ENCODE results near the gene FXYD6.

Gene FXYD6

DNA sequence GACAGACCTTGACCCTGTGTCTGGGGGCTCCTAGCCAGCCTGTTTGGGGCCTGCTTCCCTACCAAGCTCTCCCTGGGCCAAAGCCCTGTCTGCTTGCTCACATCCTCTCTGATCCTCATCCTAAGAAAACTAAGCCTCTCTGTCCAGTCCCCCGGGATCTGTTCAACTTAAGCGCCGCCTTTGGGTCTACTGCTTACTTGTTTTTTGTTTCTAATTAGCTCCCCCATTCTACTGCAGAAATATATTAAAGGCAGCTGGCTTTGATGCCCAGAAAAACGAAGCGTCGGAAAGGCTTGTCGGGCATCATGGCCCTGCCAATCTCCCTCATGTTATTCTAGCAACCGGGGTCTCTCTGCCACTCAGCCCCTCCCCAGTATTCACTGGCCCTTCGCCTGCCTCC lies 82.9 kb downstream of the FXYD6 start:
- H3K9ac ChIP-seq, result no peak overlapping the region

DNA sequence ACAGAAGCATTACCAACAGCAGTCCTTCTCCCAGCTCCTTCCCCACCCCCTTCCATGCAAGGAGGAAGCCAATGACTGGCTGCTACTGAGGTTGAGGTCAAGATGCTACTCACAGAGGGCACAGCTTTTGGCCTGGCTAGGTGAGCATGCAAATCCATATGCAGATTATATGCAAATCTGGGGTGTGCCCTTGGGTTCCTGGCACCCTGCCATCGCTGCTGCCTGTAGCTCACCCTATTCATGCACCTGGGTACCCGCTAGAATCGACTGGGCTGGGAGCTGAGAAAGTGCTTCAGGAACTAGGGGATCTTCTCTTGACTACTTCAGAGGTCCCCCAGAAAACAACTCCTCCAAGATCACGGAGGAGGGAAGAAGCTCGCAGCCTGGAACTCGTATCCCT lies 83.5 kb downstream of the FXYD6 start:
- TF ChIP-seq, protein P1, sequence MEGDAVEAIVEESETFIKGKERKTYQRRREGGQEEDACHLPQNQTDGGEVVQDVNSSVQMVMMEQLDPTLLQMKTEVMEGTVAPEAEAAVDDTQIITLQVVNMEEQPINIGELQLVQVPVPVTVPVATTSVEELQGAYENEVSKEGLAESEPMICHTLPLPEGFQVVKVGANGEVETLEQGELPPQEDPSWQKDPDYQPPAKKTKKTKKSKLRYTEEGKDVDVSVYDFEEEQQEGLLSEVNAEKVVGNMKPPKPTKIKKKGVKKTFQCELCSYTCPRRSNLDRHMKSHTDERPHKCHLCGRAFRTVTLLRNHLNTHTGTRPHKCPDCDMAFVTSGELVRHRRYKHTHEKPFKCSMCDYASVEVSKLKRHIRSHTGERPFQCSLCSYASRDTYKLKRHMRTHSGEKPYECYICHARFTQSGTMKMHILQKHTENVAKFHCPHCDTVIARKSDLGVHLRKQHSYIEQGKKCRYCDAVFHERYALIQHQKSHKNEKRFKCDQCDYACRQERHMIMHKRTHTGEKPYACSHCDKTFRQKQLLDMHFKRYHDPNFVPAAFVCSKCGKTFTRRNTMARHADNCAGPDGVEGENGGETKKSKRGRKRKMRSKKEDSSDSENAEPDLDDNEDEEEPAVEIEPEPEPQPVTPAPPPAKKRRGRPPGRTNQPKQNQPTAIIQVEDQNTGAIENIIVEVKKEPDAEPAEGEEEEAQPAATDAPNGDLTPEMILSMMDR (IDR thresholded peaks at IDR 0.05), result no peak
- Histone ChIP-seq H2AFZ (no peak overlapping the region), H3K36me3 (ENCODE audit: control insufficient read depth, insufficient read depth, low read length) (no peaks in the 10 kb centered on the region), H3K4me2 (ENCODE audit: low read length) (no peak overlapping the region), H3K4me1 (no peaks in the 10 kb centered on the region), H3K9me3 (ENCODE audit: control insufficient read depth, low read length) (no peaks in the 10 kb centered on the region), H3K79me2 (no peaks in the 10 kb centered on the region), H3K27me3 (ENCODE audit: control insufficient read depth, insufficient read depth, low read length) (no peaks in the 10 kb centered on the region), H3K27ac (no peak overlapping the region), H3K4me3 (ENCODE audit: low read depth, low read length) (no peak overlapping the region), H3K9ac (no peak overlapping the region)

More for the DNA sequence above, 82.9 kb downstream of the FXYD6 start:
- Histone ChIP-seq H3K9me3 (ENCODE audit: control insufficient read depth, low read length) (no peaks in the 10 kb centered on the region), H3K27ac (no peak overlapping the region), H3K27me3 (ENCODE audit: control insufficient read depth, insufficient read depth, low read length) (no peaks in the 10 kb centered on the region), H3K36me3 (ENCODE audit: control insufficient read depth, insufficient read depth, low read length) (no peaks in the 10 kb centered on the region), H2AFZ (no peak overlapping the region), H3K4me2 (ENCODE audit: low read length) (no peak overlapping the region), H3K4me1 (no peaks in the 10 kb centered on the region), H3K4me3 (ENCODE audit: low read depth, low read length) (no peak overlapping the region), H3K79me2 (no peaks in the 10 kb centered on the region)
- TF ChIP-seq, protein P1 (IDR thresholded peaks at IDR 0.05), result no peak

- Histone ChIP-seq H3K27me3 (ENCODE audit: control insufficient read depth, insufficient read depth, low read length) (no peaks in the 10 kb centered on the region), H3K4me1 (no peaks in the 10 kb centered on the region), H3K79me2 (no peaks in the 10 kb centered on the region), H3K36me3 (ENCODE audit: control insufficient read depth, insufficient read depth, low read length) (no peaks in the 10 kb centered on the region), H2AFZ (no peak overlapping the region), H3K9ac (no peak overlapping the region), H3K4me2 (ENCODE audit: low read length) (no peak overlapping the region), H3K9me3 (ENCODE audit: control insufficient read depth, low read length) (no peaks in the 10 kb centered on the region), H3K4me3 (ENCODE audit: low read depth, low read length) (no peak overlapping the region), H3K27ac (no peak overlapping the region)
- TF ChIP-seq, protein P1 (IDR thresholded peaks at IDR 0.05), result no peak
Measured at GRCh38 chr11:117792241-117792640, 84.2 kb downstream of the FXYD6 start.

GRCh38 chr11:117790279-117790678 lies 86.2 kb downstream of the FXYD6 start:
- H3K9ac ChIP-seq, result no peak overlapping the region
- no peak overlapping the region for H3K4me3 ChIP-seq (ENCODE audit: low read depth, low read length)
- H3K27me3 ChIP-seq (ENCODE audit: control insufficient read depth, insufficient read depth, low read length), result no peaks in the 10 kb centered on the region
- no peak overlapping the region for H3K27ac ChIP-seq
- no peaks in the 10 kb centered on the region for H3K36me3 ChIP-seq (ENCODE audit: control insufficient read depth, insufficient read depth, low read length)
- no peaks in the 10 kb centered on the region for H3K9me3 ChIP-seq (ENCODE audit: control insufficient read depth, low read length)
- no peak overlapping the region for H3K4me2 ChIP-seq (ENCODE audit: low read length)
- TF ChIP-seq, protein P1 (IDR thresholded peaks at IDR 0.05), result no peak
- H3K79me2 ChIP-seq, result no peaks in the 10 kb centered on the region
- no peak overlapping the region for H2AFZ ChIP-seq
- H3K4me1 ChIP-seq, result no peaks in the 10 kb centered on the region

DNA sequence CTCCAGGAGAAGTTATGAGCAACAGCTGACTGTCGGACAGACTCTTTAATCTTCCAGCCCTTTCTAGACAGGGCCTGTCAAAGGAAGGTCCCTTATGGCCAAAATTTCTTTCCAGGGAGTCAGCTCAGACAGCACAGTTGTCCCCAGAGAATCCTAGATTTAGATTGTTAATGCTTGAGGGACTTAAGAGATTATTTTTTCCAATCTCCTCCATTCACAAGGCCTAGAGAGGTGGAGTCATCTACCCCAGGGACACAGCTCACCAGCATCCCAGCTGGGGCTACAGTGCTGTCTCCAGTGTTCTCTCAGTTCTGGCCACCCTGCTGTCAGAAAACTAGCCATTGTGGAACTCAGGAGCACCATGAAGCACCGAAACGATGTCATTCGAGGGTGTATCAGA lies 87.2 kb downstream of the FXYD6 start:
- no peak overlapping the region for H2AFZ ChIP-seq
- no peaks in the 10 kb centered on the region for H3K79me2 ChIP-seq
- H3K4me2 ChIP-seq (ENCODE audit: low read length), result no peak overlapping the region
- H3K9me3 ChIP-seq (ENCODE audit: control insufficient read depth, low read length), result no peaks in the 10 kb centered on the region
- TF ChIP-seq, protein P1 (IDR thresholded peaks at IDR 0.05), result no peak
- no peaks in the 10 kb centered on the region for H3K27me3 ChIP-seq (ENCODE audit: control insufficient read depth, insufficient read depth, low read length)
- H3K4me3 ChIP-seq (ENCODE audit: low read depth, low read length), result no peak overlapping the region
- H3K4me1 ChIP-seq, result no peaks in the 10 kb centered on the region
- no peak overlapping the region for H3K9ac ChIP-seq
- no peaks in the 10 kb centered on the region for H3K36me3 ChIP-seq (ENCODE audit: control insufficient read depth, insufficient read depth, low read length)
- no peak overlapping the region for H3K27ac ChIP-seq

Measured in parathyroid adenoma (tissue), 2 donors.